WTC11 (cell line): ENCODE results near the gene LHFPL2.

ENCODE experiments used
- FOXK1 ChIP-seq: sonication (generic); formaldehyde crosslinking; IDR thresholded peaks from 2 replicates; pipeline ENCODE4 v1.8.0; 2022; ENCODE audit warnings: mild to moderate bottlenecking, moderate library complexity, missing genetic modification reagents
- IRF2 ChIP-seq: sonication (generic); formaldehyde crosslinking; IDR thresholded peaks from 2 replicates; pipeline ENCODE4 v1.8.0; 2022; ENCODE audit warnings: low read depth, missing genetic modification reagents, borderline replicate concordance
- TP53 ChIP-seq: sonication (generic); formaldehyde crosslinking; IDR thresholded peaks from 2 replicates; pipeline ENCODE4 v1.8.1; 2023; ENCODE audit warnings: mild to moderate bottlenecking, missing genetic modification reagents
- TF ChIP-seq, protein P1 (sequence below): fragments of 200-600 bp; IDR thresholded peaks from 2 replicates; pipeline ENCODE4 v1.8.0; 2022; ENCODE audit warnings: antibody characterized with exemption
- TF ChIP-seq, protein P2 (sequence below): sonication (generic); formaldehyde crosslinking; IDR thresholded peaks from 2 replicates; pipeline ENCODE4 v1.8.0; 2022; ENCODE audit warnings: mild to moderate bottlenecking, missing genetic modification reagents

DNA sequence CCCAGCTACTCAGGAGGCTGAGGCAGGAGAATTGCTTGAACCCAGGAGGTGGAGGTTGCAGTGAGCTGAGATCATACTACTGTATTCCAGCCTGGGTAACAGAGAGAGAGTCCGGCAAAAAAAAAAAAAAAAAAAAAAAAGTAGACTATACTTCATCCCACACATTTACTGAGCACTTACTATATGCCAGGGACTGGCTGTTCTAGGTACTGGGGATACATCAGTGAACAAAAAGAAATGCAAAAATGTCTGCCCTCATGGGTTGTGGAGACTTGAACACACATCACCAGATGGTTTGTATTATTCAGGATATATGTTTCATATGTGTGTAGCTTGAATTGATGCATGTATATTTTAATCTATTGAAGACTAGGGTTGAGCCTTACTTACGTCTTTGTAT, 2.9 kb upstream of the LHFPL2 start:
- TF ChIP-seq IRF2 (CRISPR knock-in tag) (no peak), FOXK1 (no peak), TP53 (CRISPR knock-in tag) (no peak)
- TF ChIP-seq, protein P1, sequence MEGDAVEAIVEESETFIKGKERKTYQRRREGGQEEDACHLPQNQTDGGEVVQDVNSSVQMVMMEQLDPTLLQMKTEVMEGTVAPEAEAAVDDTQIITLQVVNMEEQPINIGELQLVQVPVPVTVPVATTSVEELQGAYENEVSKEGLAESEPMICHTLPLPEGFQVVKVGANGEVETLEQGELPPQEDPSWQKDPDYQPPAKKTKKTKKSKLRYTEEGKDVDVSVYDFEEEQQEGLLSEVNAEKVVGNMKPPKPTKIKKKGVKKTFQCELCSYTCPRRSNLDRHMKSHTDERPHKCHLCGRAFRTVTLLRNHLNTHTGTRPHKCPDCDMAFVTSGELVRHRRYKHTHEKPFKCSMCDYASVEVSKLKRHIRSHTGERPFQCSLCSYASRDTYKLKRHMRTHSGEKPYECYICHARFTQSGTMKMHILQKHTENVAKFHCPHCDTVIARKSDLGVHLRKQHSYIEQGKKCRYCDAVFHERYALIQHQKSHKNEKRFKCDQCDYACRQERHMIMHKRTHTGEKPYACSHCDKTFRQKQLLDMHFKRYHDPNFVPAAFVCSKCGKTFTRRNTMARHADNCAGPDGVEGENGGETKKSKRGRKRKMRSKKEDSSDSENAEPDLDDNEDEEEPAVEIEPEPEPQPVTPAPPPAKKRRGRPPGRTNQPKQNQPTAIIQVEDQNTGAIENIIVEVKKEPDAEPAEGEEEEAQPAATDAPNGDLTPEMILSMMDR = no peak
- TF ChIP-seq, protein P2, sequence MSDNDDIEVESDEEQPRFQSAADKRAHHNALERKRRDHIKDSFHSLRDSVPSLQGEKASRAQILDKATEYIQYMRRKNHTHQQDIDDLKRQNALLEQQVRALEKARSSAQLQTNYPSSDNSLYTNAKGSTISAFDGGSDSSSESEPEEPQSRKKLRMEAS (CRISPR knock-in tag) = no peak
